ENCODE results near the gene ZFP36L1.
"Not testable (repeated sequence)": the region's sequence is repeated elsewhere in the genome, so short reads cannot be mapped to it uniquely, and the experiment has no call there.

Gene ZFP36L1

DNA sequence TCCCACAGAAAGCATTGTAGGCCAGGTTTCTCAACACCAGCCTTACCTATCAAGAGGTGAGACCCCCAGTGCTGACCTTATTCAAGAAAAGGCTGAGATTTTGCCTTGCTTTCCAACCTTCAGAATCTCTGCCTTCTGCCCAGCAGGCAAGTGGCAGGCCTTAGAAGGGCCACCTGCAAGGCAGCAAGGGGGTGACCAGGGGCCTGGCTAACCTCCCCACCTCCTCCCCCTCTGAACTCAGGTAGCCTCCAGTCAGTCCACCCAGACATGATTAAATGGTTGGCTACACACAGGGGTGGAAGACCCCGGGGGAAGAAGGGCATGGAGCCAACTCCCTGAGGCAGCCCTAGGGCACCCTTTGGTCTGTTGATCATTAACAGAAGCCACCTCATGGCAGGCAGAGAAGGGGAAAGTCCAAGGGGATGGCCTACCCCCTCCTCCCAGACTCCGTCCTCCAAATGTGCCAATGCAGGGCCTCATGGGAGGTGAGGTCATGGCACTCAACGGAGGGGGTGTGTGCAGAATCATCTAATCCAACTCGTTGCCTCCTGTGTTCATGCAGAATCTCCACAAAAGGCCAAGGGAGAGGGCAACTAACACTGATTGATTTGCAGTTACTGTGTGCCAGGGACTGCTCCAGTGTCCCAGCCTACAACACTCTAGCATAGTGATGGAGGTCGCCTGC is 8.5 kb downstream of the ZFP36L1 start:
- no peak for DNase-seq (ENCODE audit: low read depth)

DNA sequence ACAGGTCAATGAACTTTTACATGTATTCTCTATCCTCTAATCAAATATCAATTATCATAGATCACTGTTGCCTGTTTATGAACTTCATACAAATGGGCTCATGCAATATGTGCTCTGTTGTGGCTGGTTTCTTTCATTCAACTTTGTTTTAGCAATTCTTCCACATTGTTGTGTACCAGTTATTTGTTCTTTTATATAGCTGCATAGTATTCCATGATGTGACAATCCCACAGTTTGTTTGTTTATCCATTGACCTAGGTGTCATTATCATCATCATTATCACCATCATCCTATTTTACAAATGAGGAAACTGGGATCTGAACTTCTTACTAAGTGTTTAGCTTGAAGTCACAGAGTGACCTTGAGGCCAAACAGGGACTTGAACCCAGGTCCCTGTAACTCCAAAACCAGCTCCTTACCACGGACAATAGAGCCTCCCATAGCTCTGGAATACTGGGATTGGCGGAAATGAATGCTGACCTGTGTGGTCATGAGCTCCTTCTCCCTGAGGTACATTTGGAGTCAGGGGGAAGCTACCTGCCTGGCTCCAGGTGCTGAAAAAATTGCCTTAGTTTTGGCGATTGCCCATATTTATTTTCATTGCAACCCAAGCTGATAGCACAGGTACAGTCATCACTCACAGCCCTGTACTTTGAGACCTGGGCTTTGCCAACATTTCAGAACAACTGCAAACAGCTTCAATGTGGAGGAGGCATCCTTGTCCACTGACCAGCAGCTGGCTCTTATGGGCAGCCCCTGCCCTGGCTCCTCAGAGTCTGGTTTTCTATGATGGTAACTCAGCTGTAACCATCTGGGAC is 9.2 kb downstream of the ZFP36L1 start:
- DNase-seq (ENCODE audit: low read depth), result no peak

DNA sequence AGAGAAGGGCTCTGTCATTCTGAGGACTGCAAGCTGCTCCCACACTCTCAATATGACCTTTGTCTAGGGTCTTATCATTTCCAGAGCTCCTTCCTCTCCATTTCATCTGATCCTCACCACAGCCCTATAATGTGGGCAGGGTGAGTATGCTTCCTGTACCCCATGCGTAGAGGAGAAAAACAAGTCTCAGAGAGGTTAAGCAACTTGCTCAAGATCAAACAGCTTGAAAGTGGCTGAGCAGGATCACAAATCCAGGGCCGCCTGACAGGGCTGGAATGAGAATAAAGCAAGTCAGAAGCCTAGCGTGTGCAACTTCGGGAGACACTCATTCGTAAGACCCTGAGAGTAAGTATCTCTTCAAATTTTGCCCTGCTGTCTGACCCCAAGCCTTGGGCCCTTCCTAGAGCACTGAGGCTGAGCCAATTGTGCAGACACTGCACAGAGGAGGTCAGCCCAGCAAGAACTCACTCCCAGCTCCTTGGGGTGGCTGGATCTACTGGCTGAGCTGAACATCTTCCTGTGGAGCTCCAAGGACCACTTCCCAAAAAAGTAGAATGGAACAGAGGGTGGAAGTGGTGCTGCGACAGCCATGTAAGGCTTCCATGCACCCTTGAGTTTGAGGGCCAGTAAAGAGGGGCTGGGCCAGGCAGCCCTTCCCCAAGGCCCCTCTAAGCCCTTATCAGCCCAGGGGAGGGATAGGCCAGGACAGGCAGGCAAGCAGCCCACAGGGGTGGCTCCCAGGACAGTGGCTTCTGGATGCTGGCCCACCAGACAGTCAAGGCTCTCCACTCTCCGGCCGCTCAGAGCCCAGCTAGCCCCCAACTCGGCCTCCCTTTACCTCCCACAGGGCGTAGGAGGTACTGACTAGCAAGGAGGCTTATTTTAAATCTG is 10.5 kb downstream of the ZFP36L1 start:
- no peak for DNase-seq (ENCODE audit: low read depth)

DNA sequence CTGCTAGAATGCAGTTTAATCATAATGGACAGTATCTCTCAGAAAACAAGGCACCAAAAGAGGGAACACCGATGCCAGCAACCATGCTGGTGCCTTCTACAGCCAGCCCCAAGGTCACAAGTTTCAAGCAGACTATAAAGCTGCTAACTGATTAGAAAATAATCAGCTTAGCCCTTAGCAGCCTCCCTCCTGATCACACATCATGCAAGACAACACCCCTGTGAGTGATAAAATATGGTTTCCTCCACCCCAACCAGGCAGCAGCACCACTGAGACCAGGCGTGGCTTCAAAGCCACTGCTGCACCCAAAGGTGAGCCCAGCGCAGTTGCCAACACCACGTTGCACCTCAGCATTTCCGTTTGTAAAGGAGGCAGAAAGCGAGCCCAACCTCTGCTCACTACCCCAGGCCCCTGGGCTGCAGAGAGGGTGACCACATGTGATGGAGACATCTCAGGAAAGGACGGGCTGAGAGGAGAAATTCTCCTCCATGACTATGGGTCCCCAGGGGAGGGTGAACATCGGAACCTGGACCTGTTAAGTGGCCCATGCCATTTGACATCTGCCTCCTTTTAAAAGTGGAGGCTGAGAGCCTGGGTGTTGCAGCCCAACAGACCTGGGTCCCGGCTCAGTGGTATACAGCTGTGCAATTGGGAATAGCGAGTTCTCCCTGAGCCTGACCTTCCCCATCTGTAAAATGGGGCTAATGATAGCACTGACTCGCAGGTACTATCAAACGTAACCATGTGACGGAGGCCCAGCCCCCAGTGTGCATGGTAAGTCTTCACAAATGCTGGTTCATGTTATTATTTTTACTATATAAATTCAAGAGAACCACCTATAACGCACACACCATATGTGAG is 11.5 kb downstream of the ZFP36L1 start:
- DNase-seq (ENCODE audit: low read depth), result no peak

DNA sequence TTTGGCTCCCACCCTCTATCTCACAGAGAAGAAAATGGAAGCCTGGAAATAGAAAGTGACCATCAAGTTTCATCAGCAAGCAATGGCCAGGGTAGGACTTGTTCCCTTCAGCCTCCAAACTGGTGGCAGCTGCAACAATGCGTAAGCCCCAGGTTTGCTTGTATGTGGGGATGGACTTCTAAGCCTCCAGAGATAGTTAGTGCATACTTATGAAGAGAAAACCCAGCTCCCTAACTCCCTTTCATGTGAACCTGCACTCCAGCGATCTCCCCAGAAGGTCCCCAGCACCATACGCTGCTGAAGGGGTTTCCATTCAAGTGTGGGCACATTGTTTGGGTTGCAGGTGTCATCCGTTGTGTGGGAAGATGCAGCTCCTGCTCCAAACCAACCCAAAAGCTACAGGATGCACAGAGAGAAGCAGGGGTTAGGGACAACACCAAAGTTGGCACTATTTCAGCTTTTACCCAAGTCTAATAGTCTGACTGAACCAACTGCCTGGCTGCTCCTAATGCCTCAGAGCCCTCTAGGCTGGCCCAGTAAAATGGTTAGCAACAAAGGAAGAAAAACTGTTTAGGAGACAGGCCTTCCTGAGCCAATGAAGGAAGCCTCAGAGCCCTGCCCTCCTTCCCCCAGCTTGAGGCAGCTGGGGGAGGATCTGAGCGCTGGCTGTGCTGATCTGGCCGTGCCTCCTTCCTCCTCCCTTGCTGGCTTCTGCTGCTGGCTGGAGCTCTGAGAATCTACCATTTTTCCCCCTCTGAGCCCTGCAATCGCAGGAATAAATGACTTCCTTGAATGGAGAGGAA is 12.3 kb downstream of the ZFP36L1 start:
- DNase-seq (ENCODE audit: low read depth), result no peak

DNA sequence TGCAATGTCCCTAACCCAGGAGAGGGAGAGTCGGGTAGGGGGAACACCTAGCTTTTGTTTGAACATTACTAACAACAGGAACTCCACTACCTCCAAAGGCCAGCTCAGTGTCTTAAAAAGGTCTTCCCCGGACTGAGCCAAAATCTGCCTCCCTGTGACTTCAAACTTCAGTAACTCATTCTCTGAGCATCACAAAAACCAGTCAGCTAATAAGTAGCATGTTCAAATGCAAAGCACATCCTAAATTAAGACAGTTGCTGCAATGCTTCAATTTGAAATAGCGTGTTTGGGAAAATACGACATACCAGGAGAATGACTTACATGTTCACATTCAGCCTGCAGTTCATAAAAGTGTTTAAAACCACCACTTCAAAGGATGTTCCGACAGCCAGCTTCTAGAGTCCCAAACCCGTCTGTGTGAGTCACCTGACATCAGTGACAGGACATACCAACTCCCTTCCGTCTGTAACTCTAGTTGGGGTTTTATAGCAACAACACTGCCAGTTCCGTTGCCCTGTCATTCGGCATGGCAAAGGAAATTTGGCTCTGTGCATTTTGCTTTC is 13.0 kb downstream of the ZFP36L1 start:
- DNase-seq (ENCODE audit: low read depth), result peak; percentile 93

DNA sequence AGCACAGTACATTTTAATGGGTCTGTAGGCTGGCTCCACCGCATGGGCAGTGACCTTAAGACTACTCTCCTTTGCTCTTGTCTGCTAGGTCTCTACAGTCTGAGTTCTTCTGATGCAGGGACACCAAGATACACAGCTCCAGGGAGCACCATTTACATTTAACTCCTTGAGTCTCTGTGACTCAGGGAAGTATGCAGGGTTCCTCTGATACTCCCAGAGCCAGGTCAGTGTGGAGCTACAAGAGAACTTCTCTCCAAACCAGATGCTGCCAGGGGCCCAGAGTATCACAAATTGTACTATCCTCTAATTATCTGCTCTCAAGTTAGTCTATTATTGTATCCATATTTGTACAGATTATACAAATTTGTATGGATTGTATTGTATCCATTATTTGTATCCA is 15.2 kb downstream of the ZFP36L1 start:
- no peak for DNase-seq (ENCODE audit: low read depth)

DNA sequence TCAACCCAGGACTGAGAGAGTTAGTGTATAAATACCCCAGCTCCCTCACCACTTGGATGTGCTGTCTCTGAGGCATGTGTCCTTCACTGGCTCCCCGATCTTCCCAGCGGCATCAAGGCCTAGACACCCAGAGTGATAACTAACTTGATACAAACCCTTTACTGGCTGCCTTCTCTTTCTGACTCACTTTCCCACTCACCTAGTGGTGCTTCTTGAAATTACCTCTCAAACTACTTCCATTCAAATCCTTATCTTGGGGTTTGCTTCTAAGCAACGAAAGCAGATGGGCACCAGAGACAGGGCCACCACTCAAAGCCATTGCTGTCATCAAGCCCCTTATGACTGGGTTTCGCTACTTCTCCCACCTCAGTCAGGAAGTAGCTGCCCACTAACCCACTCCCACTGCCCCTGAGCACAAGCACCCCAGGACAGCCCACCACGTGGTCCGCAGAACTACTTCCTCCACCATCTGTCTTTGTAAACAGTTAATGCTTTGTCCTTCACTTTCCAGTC is 17.2 kb downstream of the ZFP36L1 start:
- DNase-seq (ENCODE audit: low read depth), result no peak

DNA sequence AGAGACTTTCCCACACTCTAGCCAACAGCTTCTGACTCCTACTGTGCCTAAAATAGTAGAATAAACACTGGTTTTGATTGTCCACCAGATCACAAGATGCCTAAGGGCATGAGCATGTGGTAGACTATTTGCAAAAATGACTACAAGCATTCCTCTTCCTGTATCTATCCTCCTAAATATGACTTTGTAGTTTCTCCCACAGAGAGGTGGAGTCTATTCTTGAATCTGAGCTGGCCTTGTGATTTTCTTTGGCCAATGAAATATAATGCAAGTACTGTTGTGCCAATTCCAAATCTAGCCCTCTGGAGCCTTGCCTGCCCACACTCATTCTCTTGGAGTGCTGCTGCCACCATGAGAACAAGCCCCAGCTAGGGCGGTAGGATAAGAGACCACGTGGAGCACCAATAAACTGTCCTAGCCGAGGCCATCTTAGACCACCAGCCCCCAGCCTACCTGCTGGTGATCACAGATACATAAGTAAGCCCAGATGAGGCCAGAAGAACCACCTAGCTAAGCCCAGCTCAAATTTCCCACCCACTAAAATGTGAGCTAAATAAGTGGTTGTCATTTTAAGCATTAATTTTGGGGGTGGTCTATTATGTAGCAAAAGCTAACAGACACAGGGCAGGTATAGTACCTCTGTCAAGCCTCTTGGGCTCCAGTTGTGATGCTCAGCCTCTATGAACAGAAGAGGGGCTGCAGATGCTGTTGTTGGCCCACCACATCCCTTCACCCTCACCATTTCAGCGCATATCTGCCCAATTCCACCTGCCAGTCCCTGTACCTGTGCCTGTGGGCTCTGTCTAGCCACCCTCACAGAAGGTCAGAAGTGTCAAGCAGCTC is 17.9 kb downstream of the ZFP36L1 start:
- no peak for DNase-seq (ENCODE audit: low read depth)

DNA sequence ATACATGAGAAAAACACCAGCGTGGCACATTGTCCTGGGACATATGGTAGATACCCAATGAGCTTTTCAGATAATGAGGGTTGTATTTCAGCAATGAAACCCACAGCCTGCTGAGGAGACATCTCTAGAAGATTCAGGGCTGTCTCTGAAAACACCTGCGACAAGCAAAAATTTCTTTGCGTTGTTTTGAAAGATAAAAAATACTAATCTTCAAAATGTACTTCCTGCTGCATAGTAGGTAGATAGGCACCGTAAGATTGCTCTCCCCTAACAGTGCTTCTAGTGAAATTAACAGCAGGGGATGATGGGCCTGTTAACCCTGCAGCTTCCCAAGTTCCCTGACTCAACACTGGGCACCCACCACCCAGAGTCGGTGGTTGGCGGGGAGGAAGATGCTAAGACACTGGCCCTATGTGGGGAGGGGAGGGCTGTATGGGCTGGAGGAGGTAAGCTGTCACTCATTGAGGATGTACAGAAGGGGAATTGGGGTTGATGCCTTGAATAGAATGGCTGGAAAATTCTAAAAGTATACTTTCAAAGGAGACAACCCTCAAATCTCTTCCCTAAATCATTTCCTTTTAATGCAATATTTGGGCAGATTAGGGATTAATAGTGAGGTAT is 20.0 kb downstream of the ZFP36L1 start:
- DNase-seq (ENCODE audit: low read depth), result no peak

DNA sequence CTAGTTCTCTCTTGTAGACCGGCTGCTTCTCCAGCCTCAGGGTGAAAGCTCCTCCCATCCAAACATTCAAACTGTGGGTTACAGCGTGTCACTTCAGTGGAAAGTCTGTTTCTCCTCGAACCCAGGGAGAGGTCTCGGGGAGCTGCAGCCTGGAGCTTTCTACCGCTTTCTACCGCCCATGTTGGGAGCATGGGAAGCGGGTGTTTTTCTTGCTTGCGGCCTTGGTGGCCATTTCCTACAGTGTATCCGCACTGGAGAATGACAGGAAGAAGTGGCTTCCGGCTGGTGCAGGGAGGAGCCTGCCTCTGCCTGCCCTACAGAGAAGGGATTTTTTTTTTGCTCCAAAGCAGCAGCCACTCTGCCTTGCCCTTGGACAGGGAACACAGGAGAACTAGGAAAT is 21.2 kb downstream of the ZFP36L1 start:
- no peak for DNase-seq (ENCODE audit: low read depth)

DNA sequence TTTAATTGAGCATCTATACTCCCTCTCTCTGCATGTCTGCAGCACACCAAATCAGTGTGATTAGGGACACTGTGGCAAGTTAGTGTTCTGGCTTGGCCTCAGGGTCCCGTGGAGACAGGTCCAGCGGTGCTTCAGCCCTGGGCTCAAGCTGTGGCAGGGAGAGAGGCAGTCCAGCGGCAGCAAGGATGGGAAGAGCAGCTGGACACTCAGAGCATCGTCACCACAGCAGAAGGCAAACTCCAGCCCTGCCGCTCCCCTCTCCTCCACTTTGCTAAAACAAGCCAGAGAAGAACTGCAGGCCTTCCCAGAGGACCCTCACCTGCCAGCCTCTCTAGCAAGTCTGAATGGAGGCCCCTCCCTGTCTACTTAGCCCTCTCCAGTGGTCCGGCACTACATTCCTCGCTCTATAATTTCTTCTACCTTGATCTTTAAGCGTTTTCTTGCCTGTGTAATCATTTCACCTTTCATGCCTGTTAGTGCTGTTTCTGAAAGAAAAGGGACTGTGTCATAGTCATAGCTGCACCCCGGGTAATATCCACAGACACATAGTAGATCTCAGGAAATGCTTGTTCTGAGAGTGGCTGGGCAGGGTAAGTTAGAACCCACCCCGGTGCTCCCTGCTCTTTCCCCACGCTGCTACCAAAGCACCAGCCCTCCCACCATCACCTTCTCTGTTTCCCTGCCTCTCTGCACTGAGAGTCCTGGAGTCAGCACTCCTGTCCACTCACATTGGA is 22.1 kb downstream of the ZFP36L1 start:
- DNase-seq (ENCODE audit: low read depth), result no peak

DNA sequence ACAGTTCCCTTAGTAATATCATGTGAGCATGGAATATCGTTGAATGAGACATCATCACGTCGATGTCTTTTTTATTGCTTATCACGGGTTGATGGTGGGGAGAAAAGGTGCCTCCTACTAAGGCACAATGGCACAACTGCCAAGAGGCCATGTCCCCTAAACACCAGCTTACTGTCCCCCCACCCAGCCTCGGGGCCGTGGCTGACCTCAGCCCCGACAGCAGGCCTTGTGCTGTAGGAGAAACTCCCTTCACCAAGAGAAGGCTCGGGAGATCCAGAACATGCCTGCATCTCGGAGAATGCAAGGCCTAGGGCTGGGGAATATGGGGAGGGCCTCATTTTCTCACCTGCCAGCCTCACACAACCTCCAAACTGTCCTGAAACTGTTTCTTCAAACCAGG is 22.8 kb downstream of the ZFP36L1 start:
- no peak for DNase-seq (ENCODE audit: low read depth)

DNA sequence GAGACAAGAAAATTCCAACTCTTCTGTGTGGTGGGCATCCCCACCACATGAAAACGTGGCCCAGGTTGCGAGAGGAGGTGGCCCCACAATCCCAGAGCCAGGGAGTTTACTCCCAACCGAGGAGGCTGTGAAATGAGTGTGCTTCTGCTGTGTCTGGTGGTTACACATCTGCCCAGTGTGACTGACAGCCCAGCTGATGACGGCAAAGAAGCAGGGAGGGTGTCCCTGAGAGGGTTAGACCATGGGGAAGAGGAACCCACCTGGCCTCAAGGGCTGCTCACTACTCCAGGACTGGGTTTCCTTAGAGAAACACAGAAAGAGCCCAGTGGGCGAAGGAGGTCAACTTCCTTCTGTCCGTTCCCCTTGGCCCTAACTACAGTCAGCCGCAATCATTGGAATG is 24.6 kb downstream of the ZFP36L1 start:
- no peak for DNase-seq (ENCODE audit: low read depth)

DNA sequence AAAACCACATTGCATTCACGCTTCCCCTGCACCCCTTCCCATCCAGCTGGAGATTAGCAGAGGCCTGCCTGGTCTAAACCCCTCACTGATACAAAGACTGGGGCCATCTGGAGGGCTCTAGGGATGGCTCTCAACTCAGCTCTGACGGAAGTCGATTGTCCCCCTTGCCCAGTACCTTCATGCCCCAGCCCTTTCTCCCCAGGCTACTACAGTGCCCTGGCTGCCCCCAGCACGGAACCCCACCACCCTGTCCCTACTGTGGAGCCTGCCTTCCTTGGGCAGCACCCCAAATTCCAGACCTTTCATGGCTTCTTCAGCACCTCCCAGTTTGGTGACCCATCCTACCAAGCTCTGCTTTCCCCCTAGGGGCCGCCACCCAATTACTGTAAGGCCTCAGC is 25.6 kb downstream of the ZFP36L1 start:
- no peak for DNase-seq (ENCODE audit: low read depth)

DNA sequence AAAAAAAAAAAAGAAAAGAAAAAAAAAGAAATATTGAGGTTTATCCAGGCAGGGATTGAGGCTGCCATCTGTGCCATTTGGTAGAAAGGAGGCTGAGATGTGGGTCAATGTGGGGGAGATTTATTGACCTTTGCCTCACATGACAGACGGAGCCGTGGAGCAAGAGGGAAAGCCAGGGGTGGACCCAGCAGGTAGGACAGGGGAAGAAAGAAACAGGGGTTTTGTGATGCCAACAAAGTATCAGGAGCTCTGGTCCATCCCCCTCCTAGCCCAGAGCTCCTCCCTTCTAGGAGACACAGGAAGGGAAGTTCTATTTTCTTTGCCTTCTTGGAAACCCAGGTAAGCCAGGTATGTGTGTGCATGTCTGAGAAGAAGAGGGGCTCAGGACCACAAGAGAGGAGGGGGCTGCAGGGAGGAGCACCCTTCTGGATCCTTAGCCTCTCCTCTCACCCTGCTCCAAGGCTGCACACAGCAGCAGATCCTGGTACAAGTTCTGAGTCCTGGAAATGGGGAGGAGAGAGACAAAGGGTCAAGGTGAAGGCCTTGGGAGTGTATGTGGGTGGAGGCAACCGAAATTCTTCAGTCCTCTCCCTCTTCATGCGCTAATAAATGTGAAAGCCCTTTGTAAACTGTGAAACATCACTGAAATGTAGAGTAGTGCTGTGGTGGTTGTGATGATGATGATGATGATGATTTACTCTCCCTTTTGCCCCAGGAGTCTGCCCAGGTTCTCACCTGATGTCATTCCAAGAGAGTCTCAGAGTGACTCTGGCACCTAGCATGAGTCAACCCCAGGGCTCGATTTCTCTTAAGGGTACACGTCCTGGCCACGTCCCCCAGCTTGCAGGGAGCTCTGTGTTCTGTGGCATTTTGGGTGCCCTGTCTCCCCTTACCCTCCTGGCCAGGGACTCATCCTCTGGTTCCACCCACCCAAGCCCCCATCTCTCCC is 26.3 kb downstream of the ZFP36L1 start:
- DNase-seq (ENCODE audit: low read depth), result no peak

DNA sequence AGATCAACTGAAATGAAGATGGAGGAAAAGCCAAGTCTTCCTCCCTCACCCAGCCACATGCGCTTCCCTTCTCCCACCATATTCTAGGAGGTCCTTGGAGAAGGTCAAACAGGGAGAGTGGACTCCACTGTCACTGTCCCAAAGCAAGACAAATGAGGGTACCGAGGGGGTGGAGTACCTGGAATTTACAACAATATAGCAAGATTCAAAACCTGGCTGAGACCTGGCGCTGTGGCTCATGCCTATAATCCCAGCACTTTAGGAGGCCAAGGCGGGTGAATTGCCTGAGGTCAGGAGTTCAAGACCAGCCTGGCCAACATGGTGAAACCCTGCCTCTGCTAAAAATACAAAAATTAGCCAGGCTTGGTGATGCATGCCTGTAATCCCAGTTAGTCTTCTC is 29.0 kb downstream of the ZFP36L1 start:
- not testable (repeated sequence) for DNase-seq (ENCODE audit: low read depth)

Data from GM04504 (cell line).